ENCODE measurements around the gene RASSF3.

Gene RASSF3

GRCh38 chr12:64713376-64713775 is 103.1 kb downstream of the RASSF3 start:
- Histone ChIP-seq H3K27me3 (ENCODE audit: insufficient read depth, poor library complexity, severe bottlenecking) (no peaks in the 10 kb centered on the region), H3K27ac (replicated peaks) (peak overlapping the region; percentile 1; the same call in 1 of the 2 replicates), H3K4me3 (replicated peaks; ENCODE audit: insufficient read depth, low read length) (no peak overlapping the region)
- TF ChIP-seq GABPA (IDR thresholded peaks at IDR 0.05; ENCODE audit: low read depth) (no peak), SPI1 (IDR thresholded peaks at IDR 0.05; ENCODE audit: borderline replicate concordance, low read depth) (peak; percentile 38; the same call in 1 of the 2 replicates)
- peak; percentile 30 to 51 for DNase-seq (ENCODE audit: low read depth in 1 of 2, low spot score in 1 of 2)

DNA sequence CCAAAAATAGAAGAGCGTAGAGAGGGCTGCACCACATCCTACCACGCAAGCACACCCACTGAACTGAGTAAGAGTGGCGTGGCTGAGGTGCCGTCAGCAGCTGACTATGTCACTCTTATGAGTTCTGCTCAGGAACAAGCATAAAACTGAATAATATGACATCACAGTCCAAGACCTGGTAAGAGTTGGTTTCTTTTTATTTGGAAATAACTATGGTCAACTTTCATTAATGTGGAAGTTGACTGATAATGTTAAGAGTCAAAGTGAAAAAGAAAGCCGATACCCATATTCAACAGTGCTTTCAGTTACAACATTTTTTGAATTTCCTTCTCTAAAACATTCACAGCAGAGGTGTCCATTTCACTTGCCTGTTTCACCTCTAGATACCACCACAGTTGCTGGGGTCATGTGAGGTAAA is 104.3 kb downstream of the RASSF3 start:
- H3K27ac ChIP-seq (replicated peaks): peak overlapping the region; percentile 45
- H3K27me3 ChIP-seq (ENCODE audit: insufficient read depth, poor library complexity, severe bottlenecking): no peaks in the 10 kb centered on the region
- H3K4me3 ChIP-seq (replicated peaks; ENCODE audit: insufficient read depth, low read length): no peak overlapping the region
- TF ChIP-seq POLR2AphosphoS5 (IDR thresholded peaks at IDR 0.05; ENCODE audit: low read depth) (no peak), SPI1 (IDR thresholded peaks at IDR 0.05; ENCODE audit: borderline replicate concordance, low read depth) (no peak), GABPA (IDR thresholded peaks at IDR 0.05; ENCODE audit: low read depth) (no peak)
- TF ChIP-seq, protein P1, sequence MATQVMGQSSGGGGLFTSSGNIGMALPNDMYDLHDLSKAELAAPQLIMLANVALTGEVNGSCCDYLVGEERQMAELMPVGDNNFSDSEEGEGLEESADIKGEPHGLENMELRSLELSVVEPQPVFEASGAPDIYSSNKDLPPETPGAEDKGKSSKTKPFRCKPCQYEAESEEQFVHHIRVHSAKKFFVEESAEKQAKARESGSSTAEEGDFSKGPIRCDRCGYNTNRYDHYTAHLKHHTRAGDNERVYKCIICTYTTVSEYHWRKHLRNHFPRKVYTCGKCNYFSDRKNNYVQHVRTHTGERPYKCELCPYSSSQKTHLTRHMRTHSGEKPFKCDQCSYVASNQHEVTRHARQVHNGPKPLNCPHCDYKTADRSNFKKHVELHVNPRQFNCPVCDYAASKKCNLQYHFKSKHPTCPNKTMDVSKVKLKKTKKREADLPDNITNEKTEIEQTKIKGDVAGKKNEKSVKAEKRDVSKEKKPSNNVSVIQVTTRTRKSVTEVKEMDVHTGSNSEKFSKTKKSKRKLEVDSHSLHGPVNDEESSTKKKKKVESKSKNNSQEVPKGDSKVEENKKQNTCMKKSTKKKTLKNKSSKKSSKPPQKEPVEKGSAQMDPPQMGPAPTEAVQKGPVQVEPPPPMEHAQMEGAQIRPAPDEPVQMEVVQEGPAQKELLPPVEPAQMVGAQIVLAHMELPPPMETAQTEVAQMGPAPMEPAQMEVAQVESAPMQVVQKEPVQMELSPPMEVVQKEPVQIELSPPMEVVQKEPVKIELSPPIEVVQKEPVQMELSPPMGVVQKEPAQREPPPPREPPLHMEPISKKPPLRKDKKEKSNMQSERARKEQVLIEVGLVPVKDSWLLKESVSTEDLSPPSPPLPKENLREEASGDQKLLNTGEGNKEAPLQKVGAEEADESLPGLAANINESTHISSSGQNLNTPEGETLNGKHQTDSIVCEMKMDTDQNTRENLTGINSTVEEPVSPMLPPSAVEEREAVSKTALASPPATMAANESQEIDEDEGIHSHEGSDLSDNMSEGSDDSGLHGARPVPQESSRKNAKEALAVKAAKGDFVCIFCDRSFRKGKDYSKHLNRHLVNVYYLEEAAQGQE (IDR thresholded peaks at IDR 0.05; ENCODE audit: insufficient replicate concordance, low read depth): no peak
- TF ChIP-seq, protein P2, sequence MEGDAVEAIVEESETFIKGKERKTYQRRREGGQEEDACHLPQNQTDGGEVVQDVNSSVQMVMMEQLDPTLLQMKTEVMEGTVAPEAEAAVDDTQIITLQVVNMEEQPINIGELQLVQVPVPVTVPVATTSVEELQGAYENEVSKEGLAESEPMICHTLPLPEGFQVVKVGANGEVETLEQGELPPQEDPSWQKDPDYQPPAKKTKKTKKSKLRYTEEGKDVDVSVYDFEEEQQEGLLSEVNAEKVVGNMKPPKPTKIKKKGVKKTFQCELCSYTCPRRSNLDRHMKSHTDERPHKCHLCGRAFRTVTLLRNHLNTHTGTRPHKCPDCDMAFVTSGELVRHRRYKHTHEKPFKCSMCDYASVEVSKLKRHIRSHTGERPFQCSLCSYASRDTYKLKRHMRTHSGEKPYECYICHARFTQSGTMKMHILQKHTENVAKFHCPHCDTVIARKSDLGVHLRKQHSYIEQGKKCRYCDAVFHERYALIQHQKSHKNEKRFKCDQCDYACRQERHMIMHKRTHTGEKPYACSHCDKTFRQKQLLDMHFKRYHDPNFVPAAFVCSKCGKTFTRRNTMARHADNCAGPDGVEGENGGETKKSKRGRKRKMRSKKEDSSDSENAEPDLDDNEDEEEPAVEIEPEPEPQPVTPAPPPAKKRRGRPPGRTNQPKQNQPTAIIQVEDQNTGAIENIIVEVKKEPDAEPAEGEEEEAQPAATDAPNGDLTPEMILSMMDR (IDR thresholded peaks at IDR 0.05; ENCODE audit: insufficient read depth, low read length): no peak
- DNase-seq (ENCODE audit: low read depth in 1 of 2, low spot score in 1 of 2): peak in 1 of 2 experiments; percentile 45

- TF ChIP-seq POLR2AphosphoS5 (IDR thresholded peaks at IDR 0.05; ENCODE audit: low read depth) (no peak), GABPA (IDR thresholded peaks at IDR 0.05; ENCODE audit: low read depth) (no peak), SPI1 (IDR thresholded peaks at IDR 0.05; ENCODE audit: borderline replicate concordance, low read depth) (no peak)
- TF ChIP-seq, protein P2 (IDR thresholded peaks at IDR 0.05; ENCODE audit: insufficient read depth, low read length): no peak
- TF ChIP-seq, protein P1 (IDR thresholded peaks at IDR 0.05; ENCODE audit: insufficient replicate concordance, low read depth): no peak
- no peak for DNase-seq (ENCODE audit: low read depth in 1 of 2, low spot score in 1 of 2)
- Histone ChIP-seq H3K27ac (replicated peaks) (no peak overlapping the region), H3K4me3 (replicated peaks; ENCODE audit: insufficient read depth, low read length) (no peak overlapping the region), H3K27me3 (ENCODE audit: insufficient read depth, poor library complexity, severe bottlenecking) (no peaks in the 10 kb centered on the region)
Measured at GRCh38 chr12:64716371-64716770, 106.1 kb downstream of the RASSF3 start.

DNA sequence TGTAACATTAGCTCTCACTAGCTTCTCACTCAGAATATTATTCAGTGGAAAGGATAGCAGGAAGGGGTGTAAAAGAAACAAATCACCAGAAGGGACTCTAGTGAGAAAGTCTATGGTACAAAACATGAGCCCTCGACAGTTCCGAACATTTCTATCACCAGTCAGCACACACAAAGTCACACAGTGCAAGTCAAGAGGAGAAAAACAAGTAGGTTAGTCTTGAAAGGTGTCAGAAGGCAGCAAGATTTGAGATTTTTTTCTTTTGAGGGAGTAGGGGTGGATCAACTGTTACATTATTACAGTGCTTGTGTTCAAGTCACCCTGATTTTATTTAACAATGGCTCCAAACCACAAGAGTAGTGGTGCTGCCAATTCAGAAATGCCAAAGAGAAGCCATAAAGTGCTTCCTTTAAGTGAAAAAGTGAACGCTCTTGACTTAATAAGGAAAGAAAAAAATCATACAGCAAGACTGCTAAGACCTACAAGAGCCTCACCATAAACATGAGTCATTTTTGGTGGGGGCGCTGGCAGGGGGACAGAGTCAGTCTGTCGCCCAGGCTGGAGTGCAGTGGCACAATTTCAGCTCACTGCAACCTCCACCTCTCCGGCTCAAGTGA is 106.7 kb downstream of the RASSF3 start:
- DNase-seq (ENCODE audit: low read depth in 1 of 2, low spot score in 1 of 2): no peak
- Histone ChIP-seq H3K27ac (replicated peaks) (no peak overlapping the region), H3K4me3 (replicated peaks; ENCODE audit: insufficient read depth, low read length) (no peak overlapping the region), H3K27me3 (ENCODE audit: insufficient read depth, poor library complexity, severe bottlenecking) (no peaks in the 10 kb centered on the region)
- TF ChIP-seq SPI1 (IDR thresholded peaks at IDR 0.05; ENCODE audit: borderline replicate concordance, low read depth) (no peak), GABPA (IDR thresholded peaks at IDR 0.05; ENCODE audit: low read depth) (no peak), POLR2AphosphoS5 (IDR thresholded peaks at IDR 0.05; ENCODE audit: low read depth) (no peak)
- TF ChIP-seq, protein P1 (IDR thresholded peaks at IDR 0.05; ENCODE audit: insufficient replicate concordance, low read depth): no peak
- TF ChIP-seq, protein P2 (IDR thresholded peaks at IDR 0.05; ENCODE audit: insufficient read depth, low read length): no peak

Data from HL-60 (cell line).